NCI-H510A treated with DMSO at 0.1 percent for 48 hours (cell line): ENCODE results near the gene KLHL30.
A peak's percentile ranks its signal among the peaks of the same experiment; 100 is the strongest.

Experiments used
- DNase-seq: peaks from one replicate; lab custom pipeline; 2025; lab: John Stamatoyannopoulos, UW

The KLHL30 gene, protein sequence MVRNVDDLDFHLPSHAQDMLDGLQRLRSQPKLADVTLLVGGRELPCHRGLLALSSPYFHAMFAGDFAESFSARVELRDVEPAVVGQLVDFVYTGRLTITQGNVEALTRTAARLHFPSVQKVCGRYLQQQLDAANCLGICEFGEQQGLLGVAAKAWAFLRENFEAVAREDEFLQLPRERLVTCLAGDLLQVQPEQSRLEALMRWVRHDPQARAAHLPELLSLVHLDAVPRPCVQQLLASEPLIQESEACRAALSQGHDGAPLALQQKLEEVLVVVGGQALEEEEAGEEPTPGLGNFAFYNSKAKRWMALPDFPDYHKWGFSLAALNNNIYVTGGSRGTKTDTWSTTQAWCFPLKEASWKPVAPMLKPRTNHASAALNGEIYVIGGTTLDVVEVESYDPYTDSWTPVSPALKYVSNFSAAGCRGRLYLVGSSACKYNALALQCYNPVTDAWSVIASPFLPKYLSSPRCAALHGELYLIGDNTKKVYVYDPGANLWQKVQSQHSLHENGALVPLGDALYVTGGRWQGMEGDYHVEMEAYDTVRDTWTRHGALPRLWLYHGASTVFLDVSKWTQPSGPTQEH

DNA sequence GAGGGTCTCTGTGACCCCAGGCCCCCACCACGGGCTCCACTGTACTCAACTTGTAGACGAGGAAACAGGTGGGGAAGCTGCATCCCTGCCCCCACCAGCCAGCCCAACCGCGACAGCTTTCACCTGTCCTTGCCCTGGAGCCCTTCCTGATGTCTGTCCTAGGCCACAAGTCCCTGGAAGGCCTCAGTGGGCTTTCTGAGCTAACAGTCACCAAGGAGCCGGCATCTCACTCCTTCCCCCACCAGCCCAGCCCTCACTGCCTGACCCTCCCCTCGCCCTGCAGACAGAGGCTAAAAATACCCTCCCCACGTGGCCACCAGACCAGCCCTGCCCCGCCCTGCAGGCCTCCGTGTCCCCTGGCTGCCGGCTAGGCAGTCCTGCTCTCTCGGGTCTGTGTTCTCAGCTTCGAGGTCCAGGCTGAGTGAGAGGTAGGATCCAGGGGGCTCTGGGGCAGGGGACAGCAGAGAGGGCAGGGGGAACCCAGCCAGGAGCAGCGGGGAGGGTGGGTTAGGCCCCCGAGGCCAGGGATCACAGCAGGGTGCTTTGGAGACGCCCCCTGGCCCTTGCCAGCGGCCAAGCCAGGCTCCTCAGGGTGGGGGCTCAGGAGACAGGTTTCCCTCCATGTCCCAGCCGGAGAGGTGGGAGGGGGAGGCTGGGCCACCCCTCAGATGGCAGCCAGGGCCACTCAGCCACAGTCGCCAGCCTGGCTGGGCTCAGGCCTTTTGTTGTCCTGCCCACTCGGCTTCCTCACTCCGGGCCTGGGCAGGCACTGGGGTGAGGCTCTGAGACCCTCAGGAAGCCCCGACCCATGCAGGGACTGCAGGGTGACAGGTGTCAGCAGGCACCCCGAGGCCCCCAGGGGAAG lies at the start of gene KLHL30:
Gene KLHL30 (plus strand): TSS at position 338 of the 865 bp plus-strand sequence. CDS start 2,087 bp downstream, outside the sequence.
- DNase-seq = no peak

DNA sequence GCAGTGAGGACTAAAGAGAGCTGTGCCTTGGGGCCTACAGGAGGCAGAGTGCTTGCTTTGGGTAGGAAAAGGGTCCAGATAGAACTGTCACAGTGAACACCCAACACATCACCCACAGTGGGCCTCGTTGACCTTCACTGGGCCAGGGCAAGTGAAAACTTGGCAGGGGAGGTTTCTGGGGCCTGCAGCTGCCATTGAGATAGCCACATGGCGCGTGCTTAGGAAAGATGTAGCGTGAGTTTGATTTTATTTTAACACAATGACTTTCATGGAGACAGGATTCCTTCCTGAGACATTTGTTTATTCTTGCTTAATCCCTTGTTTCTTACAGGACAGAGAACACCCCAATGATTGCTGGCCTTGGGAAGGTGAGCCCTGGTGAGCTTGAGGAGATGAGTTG lies 47.6 kb upstream of the KLHL30 start:
- no peak for DNase-seq

DNA sequence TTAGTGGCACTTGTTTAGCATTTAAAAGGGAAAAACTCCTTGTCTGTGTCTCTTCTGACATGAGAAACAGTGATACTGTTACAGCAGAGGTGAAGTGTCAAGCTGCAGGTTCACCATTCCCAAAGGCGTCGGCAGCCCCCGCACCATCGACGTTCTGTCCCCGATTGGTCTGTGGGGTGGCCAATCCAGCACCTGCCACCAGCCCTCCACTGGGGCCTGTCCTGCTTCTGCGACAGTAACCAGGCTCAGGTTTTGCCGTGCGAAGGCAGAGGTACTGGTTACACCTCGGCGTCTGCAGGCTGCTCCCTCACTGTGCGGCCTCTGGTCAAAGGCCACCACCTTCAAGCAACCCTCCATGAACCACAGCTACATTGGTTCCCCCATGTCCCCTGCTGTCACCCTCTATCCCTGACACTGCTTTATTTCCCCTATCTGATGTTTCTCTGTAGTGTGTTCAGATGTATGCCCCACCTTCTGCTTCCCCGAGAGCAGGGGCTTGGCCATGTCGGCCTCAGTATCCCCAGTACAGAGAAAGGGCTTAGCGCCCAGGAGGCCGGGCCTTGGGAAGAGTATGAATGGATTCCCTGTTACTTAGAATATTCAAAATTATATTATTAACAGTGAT lies 46.9 kb upstream of the KLHL30 start:
- no peak for DNase-seq

DNA sequence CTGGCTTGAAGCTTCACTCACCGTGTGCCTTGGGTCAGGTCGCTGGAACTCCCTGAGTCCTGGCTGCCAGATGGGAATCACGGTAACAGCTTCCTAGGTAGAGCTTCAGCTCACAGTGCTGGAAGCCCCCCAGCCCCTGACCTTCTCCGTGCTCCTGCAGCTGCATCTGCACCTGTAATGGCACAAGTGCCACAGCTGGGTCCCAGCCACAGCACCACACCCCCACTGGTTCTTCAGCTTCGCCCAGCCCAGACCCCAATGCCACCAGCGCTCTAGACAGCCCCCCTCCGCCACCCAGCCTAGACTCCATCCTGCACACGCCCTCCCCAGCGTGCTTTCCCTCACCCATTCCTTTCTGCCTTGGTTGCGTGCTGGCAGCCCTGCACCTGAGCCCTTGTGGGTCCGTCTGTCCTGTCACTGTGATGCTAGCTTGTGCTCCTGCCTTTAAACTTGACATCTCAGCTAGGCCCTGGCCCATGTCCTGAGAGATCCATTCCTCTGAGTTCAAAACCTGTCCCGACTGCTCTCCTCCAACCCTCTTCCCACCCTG lies 45.9 kb upstream of the KLHL30 start:
- no peak for DNase-seq

DNA sequence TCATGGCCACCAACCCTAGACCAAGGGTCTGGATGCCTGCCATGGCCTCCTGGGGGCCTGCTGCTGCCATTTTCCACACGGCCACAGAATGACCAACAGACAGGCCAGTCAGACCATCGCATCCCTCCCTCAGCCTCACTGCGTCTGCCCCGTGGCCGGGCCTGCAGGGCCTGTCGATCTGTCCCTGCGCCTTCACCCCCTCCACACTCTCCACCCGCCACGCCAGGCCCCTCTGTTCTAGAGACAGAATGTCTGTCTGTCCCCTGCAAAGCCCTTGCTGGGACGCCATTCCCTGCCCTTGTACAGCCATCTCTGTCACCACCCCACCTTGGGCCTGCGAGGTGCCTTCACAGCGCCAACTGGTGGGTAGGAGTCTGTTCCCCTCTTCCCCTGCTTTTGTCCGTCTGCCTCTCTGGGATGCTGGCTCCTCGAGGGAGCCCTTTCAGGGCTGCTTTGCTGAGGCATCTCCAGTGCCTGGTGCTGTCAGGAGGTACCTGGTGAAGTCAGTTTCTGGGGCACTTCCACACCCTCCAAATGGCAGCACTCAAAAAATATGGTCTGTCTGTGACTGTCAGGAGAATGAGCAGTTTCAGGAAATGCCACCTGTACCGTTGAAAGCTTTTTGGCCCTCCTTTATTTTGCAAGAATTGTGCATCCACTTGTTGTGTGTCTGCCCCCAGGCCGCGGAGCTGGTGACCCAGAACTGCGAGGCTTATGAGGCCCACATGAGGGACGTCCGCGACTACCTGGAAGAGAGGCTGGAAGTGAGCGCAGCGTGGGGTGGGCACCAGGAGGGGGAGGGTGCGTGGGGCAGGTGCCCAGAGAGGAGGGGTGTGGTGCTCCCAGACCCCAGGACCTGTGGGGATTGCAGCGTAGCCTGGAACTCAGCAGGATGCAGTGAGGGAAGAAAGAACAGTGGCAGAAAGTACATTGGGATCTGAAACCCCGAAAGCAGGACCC lies 45.0 kb upstream of the KLHL30 start:
- DNase-seq = no peak

DNA sequence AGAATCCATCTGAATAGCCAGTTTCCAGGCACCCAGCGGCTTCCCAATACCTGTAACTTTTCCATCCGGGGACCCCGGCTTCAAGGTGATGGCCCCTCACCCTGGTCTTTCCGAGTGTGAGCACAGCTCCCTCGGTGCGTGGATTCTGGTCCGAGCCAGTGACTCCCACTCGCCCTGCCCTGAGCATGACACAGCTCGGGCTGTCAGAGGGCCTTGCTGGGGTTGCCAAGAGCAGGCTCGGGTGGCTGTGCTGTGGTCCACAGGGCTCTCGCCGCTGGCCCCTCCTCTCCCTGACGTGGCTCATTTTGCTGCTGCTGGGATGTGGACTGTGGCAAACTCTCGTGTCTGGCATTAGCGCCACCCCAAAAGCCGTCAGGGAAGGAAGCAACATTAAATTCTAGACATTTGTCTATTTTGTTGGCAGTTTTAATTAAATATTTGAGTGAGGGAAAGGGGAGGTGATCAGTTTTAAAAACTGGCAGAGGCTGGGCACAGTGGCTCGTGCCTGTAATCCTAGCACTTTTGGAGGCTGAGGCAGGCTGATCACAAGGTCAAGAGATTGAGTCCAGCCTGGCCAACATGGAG lies 43.9 kb upstream of the KLHL30 start:
- no peak for DNase-seq

DNA sequence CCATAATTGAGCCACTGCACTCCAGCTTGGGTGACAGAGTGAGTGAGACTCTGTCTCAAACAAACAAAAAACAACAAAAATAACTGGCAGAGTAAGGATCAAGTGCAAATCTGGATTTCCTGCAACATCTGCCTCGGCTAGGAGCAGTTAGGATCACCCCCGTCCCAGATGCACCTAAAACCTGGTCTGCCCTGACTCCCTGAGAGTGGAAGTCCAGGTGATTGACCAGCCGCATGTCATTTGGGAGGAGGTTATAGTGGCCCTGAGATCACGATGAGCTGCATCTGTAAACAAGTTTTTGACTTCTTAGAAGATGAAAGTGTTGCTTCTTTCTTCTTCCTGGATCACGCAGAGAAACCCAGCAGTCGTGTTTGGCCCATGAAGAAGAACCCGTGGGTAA lies 43.3 kb upstream of the KLHL30 start:
- no peak for DNase-seq

DNA sequence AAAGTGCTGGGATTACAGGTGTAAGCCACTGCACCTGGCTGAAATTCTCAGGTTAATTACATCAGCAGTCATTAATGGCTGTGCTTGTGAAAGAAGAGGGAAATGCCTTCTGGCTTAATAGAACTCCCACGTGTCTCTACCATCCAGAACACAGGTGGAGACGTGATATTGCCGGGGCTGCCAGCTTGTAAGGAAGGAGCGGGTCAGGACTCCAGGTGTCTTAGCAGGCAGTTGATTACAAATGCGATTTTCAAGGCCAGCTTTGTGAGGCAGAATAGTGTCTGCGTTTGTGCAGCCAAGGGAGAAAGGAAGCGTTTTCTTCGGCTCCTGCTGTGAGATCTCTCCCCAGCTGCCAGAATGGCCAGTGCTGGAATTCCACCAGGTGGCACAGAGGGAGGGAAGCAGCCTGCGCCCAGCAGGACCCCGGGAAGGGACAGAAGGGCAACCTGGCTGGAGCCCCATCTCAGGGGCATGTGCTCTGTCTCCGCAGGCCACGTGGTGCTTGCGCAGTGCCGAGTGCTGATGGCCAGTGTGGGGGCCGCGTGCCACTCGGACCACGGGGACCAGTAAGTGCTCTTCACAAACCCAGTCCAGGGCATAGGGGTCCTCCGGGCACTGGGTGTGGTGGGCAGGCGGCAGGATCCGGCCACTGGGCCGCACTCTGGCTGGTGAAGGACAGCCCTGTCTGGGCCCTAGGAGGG lies 42.0 kb upstream of the KLHL30 start:
- DNase-seq = no peak

DNA sequence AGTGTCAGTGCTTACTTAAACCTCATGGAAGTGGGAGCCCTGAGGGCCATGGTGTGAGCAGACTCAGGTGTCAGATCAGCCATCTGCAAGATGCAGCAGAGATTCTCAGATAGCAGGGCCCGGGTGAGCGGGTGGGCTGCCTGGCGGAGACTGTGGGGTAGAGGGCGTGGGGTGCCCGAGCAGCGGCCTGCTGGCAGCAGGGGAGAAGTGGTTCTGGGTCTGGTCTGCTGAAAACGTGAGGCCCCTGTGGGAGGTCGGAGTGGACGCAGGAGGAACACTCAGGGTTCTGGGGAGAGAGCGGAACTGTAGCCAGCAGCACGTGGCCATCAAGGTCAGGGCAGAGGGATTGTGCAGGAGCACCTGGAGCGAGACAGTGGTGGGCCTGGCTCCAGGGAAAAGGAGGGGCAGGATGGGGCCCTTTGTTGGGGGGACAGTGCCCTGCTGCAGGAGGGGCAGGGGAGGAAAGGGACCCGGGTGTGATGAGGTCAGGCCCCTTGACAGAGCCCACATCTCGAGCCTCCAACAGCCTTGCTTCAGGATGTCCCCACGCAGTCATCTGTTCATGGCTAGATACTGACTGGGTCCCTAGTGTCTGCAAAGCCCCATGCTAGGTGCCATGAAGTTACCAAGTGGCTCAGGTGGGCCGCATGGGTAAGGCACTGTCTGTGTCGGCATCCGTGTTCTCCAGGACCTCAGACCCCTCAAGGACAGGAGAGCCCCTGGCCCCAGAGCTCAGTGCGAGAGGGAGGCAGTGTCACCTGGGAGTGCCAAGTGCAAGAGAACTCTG lies 41.1 kb upstream of the KLHL30 start:
- no peak for DNase-seq

DNA sequence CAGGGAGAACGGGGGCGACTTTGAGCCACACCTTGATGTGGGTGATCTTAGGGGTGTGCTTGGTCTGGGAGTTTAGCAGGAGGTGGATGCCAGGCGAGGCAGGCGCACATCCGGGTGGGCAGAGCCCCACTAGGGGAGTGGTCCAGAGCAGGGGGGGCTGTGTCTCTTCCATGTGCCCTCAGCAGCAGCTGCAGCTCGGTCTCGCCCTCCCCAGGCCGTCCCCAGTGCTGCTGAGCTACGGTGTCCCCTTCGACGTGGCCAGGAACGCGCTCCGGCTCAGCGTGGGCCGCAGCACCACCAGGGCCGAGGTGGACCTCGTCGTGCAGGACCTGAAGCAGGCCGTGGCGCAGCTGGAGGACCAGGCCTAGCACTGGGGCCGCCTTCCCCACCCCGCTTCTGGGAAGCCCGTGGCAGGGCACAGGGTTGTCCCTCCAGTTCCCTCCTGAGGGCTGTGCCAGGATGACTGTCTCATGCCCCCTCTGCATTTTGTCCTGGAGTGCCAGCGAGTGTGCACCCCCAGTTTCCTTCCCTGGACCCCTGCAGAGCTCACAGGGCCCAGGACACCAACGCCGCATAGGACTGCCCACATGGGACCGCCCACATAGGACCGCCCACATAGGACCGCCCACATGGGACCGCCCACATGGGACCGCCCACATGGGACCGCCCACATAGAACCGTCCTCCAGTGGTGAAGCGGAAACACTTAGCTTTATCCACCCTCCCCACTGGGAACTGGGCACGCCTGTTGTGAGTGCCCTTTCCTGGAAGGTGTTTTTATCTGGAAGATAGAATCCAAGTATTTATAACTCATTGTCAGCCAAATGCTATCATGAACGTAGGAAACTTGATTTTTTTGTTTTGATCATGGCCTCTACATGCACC lies 40.2 kb upstream of the KLHL30 start:
- no peak for DNase-seq

DNA sequence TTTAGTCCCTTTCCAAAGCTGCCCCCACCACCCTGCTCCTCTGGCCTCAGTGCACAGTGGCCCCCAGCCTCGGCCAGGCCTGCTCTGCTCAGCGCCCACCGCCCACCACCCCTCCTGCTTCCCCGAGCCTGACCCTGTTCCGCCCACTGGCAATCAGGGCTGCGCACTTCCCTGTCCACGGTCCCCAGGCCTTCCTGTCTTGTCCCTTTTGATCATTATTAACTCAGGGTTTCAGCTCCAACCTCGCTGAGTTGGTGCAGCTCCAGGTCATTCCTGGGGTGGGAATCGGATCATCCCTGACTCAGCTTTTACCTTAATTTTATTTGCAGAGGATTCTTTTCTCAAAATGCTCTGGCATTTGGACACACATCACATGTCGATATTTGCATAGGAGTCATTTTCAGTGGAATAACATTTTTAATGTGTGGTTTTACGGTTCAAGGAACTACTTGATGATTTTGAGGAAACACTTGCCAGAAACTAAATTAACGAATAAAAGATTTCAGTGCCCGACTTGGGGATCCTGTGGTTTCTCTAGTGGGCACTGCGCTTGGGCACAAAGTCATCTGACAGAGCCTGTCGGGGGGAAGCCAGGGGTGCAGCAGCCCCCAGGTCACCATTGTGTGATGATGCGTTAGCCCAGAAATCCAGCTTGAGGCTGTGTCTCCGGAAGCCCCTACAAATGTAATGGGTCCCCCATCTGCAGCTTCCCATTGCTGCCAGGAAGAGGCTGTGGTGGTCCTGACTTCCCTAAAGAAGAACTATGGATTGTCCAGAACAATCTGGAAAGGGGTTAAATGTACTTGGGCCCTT lies 39.4 kb upstream of the KLHL30 start:
- DNase-seq = no peak

DNA sequence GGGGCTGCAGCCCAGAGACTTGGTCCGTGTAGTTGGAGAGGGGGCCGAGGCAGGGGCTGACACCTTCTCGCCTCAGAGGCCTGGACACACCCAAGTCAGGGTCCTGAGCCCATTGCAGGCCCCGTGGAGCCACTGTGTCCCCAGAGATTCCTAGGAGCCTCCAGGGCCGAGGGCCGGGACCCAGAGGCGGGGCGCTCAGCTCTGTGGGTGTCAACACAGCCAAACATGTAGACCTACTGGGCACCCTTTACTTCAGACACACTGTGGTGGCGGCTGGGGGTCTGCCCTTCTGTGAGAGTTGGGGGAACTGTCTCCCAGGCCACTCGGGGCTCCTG lies 38.8 kb upstream of the KLHL30 start:
- DNase-seq = no peak

DNA sequence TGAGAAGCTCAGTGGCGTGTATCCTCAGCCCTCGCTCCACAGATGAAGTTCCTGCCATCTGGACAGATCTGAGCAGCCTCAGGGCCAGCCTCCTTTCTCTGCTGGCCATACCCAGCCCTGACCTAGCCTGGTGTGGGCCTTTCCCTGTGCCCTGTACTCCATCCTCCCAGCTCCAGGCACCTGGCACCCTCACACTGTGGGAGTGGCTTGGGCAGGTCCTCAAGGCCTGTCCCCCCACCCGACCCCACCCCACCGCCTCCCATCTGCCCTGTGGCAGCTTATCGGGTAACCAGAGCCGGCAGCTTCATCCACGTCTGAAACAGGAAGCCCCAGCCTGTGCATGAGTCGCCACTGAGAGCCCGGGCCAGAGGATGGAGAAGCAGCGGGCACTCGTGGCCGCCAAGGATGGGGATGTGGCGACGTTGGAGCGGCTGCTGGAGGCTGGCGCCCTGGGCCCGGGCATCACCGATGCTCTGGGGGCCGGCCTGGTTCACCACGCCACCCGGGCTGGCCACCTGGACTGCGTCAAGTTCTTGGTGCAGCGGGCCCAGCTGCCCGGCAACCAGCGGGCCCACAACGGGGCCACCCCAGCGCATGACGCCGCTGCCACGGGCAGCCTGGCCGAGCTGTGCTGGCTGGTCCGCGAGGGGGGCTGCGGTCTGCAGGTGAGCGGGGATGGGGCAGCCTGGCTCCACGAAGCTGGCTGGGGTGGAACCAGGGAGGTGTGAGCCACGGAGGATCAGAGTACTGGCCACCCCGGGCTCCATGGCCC lies 38.2 kb upstream of the KLHL30 start, which contains the start of gene ESPNL:
Gene ESPNL (plus strand): TSS at position 292 of the 772 bp plus-strand sequence. CDS start 80 bp downstream, at position 372.
- peak; percentile 51 for DNase-seq

DNA sequence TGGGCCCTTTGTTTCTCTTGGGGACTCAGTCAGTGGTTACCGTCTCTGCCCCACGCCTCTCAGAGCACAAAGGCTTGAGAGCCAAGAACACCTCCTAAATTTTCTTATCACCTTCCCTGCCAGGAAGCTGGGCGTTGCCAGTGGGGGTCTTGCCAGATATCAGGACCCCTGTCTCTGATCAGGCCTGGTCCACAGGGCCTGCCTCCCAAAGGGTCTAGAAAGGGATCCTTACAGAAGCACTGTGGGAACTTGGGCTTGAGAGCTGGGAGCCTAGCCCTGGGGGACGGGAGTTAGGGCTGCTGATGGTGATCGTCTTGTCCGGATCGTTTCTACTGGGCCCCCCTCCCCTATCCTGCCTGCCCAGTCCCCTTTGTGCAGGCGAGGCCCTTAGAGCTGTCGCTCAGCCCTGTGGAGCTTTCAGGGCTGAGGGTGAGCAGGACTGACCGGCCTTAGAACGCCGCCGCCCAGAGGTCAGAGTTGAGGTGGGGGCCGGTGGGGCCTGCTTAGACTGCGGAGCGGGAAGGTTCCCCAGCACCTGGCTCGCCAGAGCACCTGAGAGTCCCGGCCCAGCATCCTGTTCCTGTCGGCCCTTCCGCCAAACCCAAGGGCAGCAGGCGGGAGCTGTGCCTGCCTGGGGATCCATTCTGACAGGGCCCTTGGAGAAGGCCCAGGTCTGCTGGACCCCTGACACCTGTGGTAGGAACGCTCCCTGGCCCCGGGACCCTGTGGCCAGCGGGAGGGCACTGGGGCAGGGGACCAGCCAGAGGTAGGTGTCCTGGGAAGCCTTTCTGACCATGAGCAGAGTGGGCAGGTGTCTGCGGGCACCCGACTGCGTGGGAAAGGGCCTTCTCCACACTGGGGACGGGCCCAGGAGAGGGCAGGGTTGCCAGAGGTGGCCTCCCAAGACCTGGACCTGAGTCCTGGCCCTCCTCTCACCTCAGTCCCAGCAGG lies 37.4 kb upstream of the KLHL30 start:
- no peak for DNase-seq
